22Rv1 (cell line): ENCODE data around the gene STOX2.

Source experiments
- CTCF ChIP-seq: fragments of 450-650 bp; IDR thresholded peaks from 2 replicates; pipeline ENCODE4 v1.5.1; 2017; ENCODE audit warnings: mild to moderate bottlenecking
- ZFX ChIP-seq: fragments of 450-650 bp; IDR thresholded peaks from 2 replicates; pipeline ENCODE4 v1.6.1; 2017; ENCODE audit warnings: antibody characterized with exemption, borderline replicate concordance

GRCh38 chr4:183967266-183967665 lies 62.2 kb downstream of the STOX2 start:
- no peak for TF ChIP-seq CTCF
- no peak for TF ChIP-seq ZFX
